HG03060 (cell line): Measurements from ENCODE around the gene PEAR1.

Experiments used
- ATAC-seq: cut with Tn5 transposase; IDR thresholded peaks from one replicate; pipeline ENCODE4 v1.9.1; 2021; ENCODE audit warnings: low read depth, moderate number of reproducible peaks; ENCODE audit not compliant: unreplicated experiment

The PEAR1 gene

GRCh38 chr1:156958247-156958714 is 64.8 kb downstream of the PEAR1 start:
- ATAC-seq: no peak

DNA sequence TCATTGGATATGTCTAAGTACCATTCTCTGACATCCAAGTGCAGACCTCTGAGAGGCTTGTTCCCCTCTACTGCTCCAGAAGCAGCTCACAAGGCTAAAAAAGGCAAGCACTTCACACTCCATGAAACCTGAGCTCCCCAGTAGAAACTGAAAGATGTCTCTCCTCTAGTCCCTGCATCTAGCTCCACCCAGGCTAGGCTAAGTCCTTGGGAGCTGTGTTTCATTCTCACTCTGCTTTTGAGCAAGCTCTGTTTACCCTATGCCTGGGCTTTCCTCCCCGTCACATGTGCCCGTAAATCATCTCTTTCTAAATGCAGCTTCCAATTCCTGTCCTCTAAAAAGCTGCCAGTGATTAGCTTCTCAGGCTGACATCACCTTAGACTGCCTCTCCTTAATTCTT is 65.9 kb downstream of the PEAR1 start:
- no peak for ATAC-seq

DNA sequence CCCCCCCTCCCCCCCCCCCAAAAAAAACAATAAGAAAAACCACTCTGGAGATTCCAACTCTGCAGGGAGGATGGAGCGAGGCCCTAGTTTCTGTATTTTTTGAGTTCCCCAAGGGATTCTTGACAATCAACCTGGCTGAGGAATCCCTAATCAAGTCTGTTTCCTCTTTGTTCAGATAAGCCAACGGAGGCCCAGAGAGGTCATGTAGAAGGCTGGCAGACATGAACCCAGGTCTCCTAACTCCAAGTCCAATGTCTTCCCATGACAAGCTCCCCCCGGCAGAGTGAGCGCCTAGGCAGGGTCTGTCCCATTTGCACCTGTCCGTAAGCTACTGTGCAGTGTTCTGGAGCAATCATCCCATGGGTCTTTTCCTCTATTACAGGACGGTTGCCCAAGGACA is 66.4 kb downstream of the PEAR1 start:
- ATAC-seq: no peak

DNA sequence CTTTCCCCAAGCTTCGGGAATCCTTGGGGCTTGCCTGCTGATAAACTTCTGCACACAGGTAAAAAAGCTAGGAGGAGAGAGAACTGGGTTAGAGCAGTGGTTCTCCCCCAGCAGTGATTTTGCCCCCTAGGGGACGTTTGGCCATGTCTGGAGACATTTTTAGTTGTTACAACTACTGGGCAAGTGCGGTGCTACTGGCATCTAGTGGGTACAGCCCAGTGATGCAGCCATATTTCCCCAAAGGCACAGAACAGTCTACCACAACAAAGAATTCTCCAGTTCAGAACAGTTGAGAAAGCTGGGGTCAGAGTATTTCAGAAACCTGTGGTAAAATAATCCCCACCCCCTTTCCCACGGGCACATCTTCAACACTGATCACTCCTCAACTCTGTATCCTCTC is 68.2 kb downstream of the PEAR1 start:
- ATAC-seq: no peak

- ATAC-seq: no peak
These were observed 70.1 kb downstream of the PEAR1 start for GRCh38 chr1:156963621-156964020.

DNA sequence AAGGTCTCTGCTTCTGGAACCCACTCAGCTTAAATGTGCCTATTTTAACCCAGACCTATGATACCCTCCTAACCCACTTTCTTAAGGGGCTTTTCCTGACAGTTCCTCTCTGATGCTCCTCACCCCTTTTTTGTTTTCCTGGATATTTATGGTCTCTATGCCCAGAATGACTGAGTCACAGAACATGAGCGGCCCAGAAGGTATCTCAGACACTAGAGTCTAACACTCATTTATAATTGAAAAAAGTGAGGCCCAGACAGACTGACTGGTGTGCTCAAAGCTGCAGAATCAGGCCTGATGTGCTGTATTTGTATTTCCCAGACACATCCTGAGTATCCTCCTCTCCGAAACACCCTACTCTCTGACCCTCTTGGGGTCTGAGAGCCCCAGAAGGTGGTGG is 70.9 kb downstream of the PEAR1 start:
- ATAC-seq: no peak
